Mesothelial cell of epicardium (in vitro differentiated cells): ENCODE results near the gene KLHDC4. TPM values are rescaled to one million over a fixed set of nuclear protein-coding genes. Genes with fewer than 3 reads are reported as not detected.

Experiments used
- DNase-seq, 2 experiments: peaks; one replicate each; pipeline ENCODE4 v3.0.0; 2021; ENCODE audit warnings: low spot score in 2 of 2; ENCODE audit not compliant: unreplicated experiment in 2 of 2
- H3K27ac Mint-ChIP-seq: 2 replicates; pipeline ENCODE4 v1.8.0; 2021; ENCODE audit warnings: mixed read lengths
- H3K27me3 Mint-ChIP-seq: 2 replicates; pipeline ENCODE4 v1.8.0; 2021; ENCODE audit warnings: low read depth, mixed read lengths
- H3K36me3 Mint-ChIP-seq: 2 replicates; pipeline ENCODE4 v1.8.0; 2021; ENCODE audit warnings: mixed read lengths
- H3K4me1 Mint-ChIP-seq: 2 replicates; pipeline ENCODE4 v1.8.0; 2021; ENCODE audit warnings: mixed read lengths
- H3K4me3 Mint-ChIP-seq: 2 replicates; pipeline ENCODE4 v1.8.0; 2021; ENCODE audit warnings: mild to moderate bottlenecking, moderate library complexity, mixed read lengths
- H3K9me3 Mint-ChIP-seq: 2 replicates; pipeline ENCODE4 v1.8.0; 2021; ENCODE audit warnings: mixed read lengths
- CTCF ChIP-seq: fragments of 200-600 bp; sonication (generic); IDR thresholded peaks from one replicate; pipeline ENCODE4 v1.5.0; 2021; ENCODE audit warnings: antibody characterized with exemption; ENCODE audit not compliant: unreplicated experiment
- total RNA-seq: library from RNA; stranded (reverse); gene quantifications from 3 replicates; pipeline ENCODE4 v1.2.1, GENCODE V29; 2021

Gene KLHDC4
- total RNA-seq, 1 donor from 2014 or later = 52.7 TPM

- Mint-ChIP-seq H3K4me3 (peak overlapping the region; percentile 100), H3K9me3 (no peaks in the 10 kb centered on the region), H3K4me1 (peaks cover 18% of the 10 kb centered on the region), H3K27me3 (no peaks in the 10 kb centered on the region), H3K36me3 (peaks cover 10% of the 10 kb centered on the region), H3K27ac (peak overlapping the region; percentile 84)
- TF ChIP-seq CTCF = no peak
- no peak for DNase-seq
These were observed 362 bp downstream of the KLHDC4 start for GRCh38 chr16:87765473-87765775.

GRCh38 chr16:87764600-87765472 is 950 bp downstream of the KLHDC4 start:
- Mint-ChIP-seq H3K9me3 (no peaks in the 10 kb centered on the region), H3K4me3 (peak overlapping the region; percentile 90), H3K27ac (peak overlapping the region; percentile 84), H3K27me3 (no peaks in the 10 kb centered on the region), H3K36me3 (peaks cover 11% of the 10 kb centered on the region), H3K4me1 (peaks cover 18% of the 10 kb centered on the region)
- no peak for DNase-seq
- TF ChIP-seq CTCF = no peak

GRCh38 chr16:87762620-87763019 is 3.2 kb downstream of the KLHDC4 start:
- H3K27me3 Mint-ChIP-seq = no peaks in the 10 kb centered on the region
- peaks cover 17% of the 10 kb centered on the region for H3K4me1 Mint-ChIP-seq
- H3K36me3 Mint-ChIP-seq = peaks cover 22% of the 10 kb centered on the region
- no peak overlapping the region for H3K4me3 Mint-ChIP-seq
- H3K27ac Mint-ChIP-seq = no peak overlapping the region
- no peak for DNase-seq
- no peak for TF ChIP-seq CTCF
- no peaks in the 10 kb centered on the region for H3K9me3 Mint-ChIP-seq

- no peaks in the 10 kb centered on the region for H3K9me3 Mint-ChIP-seq
- TF ChIP-seq CTCF = no peak
- no peak for DNase-seq
- H3K27ac Mint-ChIP-seq = no peak overlapping the region
- no peak overlapping the region for H3K4me3 Mint-ChIP-seq
- peaks cover 22% of the 10 kb centered on the region for H3K36me3 Mint-ChIP-seq
- H3K27me3 Mint-ChIP-seq = no peaks in the 10 kb centered on the region
- peaks cover 17% of the 10 kb centered on the region for H3K4me1 Mint-ChIP-seq
These were observed 3.7 kb downstream of the KLHDC4 start for GRCh38 chr16:87762071-87762571.

GRCh38 chr16:87761060-87761459 is 4.7 kb downstream of the KLHDC4 start:
- peaks cover 26% of the 10 kb centered on the region for H3K36me3 Mint-ChIP-seq
- no peaks in the 10 kb centered on the region for H3K27me3 Mint-ChIP-seq
- H3K9me3 Mint-ChIP-seq = no peaks in the 10 kb centered on the region
- no peak for TF ChIP-seq CTCF
- H3K4me3 Mint-ChIP-seq = no peak overlapping the region
- H3K4me1 Mint-ChIP-seq = peaks cover 16% of the 10 kb centered on the region
- H3K27ac Mint-ChIP-seq = no peak overlapping the region
- DNase-seq = no peak
